Ovary (tissue), 9 donors: ENCODE results near the gene NKX1-1. TPM values are rescaled to one million over a fixed set of nuclear protein-coding genes. Genes with fewer than 3 reads are reported as not detected.
"Not testable (repeated sequence)": the region's sequence is repeated elsewhere in the genome, so short reads cannot be mapped to it uniquely, and the experiment has no call there.

Experiments used
- DNase-seq, 5 donors: peaks; one replicate each; pipeline ENCODE4 v3.0.0-alpha.2; 2019 to 2020
- H3K27ac ChIP-seq, 2 donors: fragments of 200-600 bp; one replicate each; pipeline versions ENCODE4 v1.5.1 to v1.8.0; 2019 to 2022
- H3K27me3 ChIP-seq: fragments of 200-600 bp; one replicate; pipeline ENCODE4 v1.8.0; 2022
- H3K36me3 ChIP-seq: fragments of 200-600 bp; sonication (generic); one replicate; pipeline ENCODE4 v1.5.1; 2019
- H3K4me1 ChIP-seq: one replicate; pipeline ENCODE4 v1.8.1; 2013; ENCODE audit warnings: mild to moderate bottlenecking, moderate library complexity; ENCODE audit not compliant: insufficient read depth
- H3K4me3 ChIP-seq: fragments of 200-600 bp; sonication (generic); one replicate; pipeline ENCODE4 v1.5.1; 2017
- H3K9me3 ChIP-seq, 2 donors: fragments of 200-600 bp in 1 of 2; sonication (generic) in 1 of 2; one replicate each; pipeline versions ENCODE4 v1.5.1 to v1.8.1; 2013 to 2019; ENCODE audit warnings: mild to moderate bottlenecking in 1 of 2, moderate library complexity in 1 of 2
- CTCF ChIP-seq, 3 donors: fragments of 450-650 bp in 2 of 3; fragments of 200-600 bp in 1 of 3; IDR thresholded peaks; one replicate each; pipeline versions ENCODE4 v1.5.1 to v1.8.0; 2016 to 2022; ENCODE audit warnings: antibody characterized with exemption in 3 of 3, mild to moderate bottlenecking in 1 of 3
- EP300 ChIP-seq: sonication (generic); formaldehyde crosslinking; IDR thresholded peaks from one replicate; pipeline ENCODE4 v1.6.1; 2017; ENCODE audit warnings: antibody characterized with exemption
- POLR2A ChIP-seq: fragments of 450-650 bp; IDR thresholded peaks from one replicate; pipeline ENCODE4 v1.6.1; 2017; ENCODE audit warnings: antibody characterized with exemption, mild to moderate bottlenecking, moderate library complexity
- WGBS, 3 donors: extraction: QIAGEN DNeasy Blood & Tissue Kit in 1 of 3; methylation state at CpG; one replicate each; pipeline versions ENCODE4 v1.1.5 to v1.1.7; 2013 to 2017; 5-methylcytosine and 5-hydroxymethylcytosine counted together
- intact Hi-C, 4 donors: fragments of 100-400 bp; cut with DNase I; formaldehyde crosslinking; loops; one replicate each; pipeline versions ENCODE4 v1.11.0 to v1.15.1; 2022 to 2023
- polyA plus RNA-seq, 2 donors: library from polyadenylated mRNA; stranded (reverse); fragments of 200-250 nt in 1 of 2; fragments of 350-450 nt in 1 of 2; fragmentation: Illumina TruSeq in 1 of 2; extraction: RNeasy Lipid Tissue Mini Kit (QIAGEN cat#74804) in 1 of 2; gene quantifications; one replicate each; pipeline ENCODE4 v1.2.3, GENCODE V29; 2013 to 2014
- total RNA-seq, 7 donors: library from RNA; depleted of rRNA in 2 of 7; stranded (reverse); fragments of >200 nt in 2 of 7; fragmentation: NEBNext Ultra II Directional in 3 of 7; extraction: Animal tissue kit (Norgen Biotek cat#: 25700) in 3 of 7; gene quantifications; one replicate each; pipeline versions ENCODE4 v1.1.0 to v1.2.4, GENCODE V29; 2016 to 2023
- donor health status: DM: no; HTN: no; CAD: no; lungs with moderate emphysema.
- donor health status: DM: no; HTN: no; CAD: no.
- donor health status: Bipolar disorder and iron deficiency.
- donor health status: DM: yes; HTN: yes; CAD: no.
- donor health status: DM: no; HTN: no; CAD: no.
- donor health status: DM: yes; HTN: yes; CAD: no.

NKX1-1 gene
- total and polyA plus RNA-seq, 9 donors: not detected

DNA sequence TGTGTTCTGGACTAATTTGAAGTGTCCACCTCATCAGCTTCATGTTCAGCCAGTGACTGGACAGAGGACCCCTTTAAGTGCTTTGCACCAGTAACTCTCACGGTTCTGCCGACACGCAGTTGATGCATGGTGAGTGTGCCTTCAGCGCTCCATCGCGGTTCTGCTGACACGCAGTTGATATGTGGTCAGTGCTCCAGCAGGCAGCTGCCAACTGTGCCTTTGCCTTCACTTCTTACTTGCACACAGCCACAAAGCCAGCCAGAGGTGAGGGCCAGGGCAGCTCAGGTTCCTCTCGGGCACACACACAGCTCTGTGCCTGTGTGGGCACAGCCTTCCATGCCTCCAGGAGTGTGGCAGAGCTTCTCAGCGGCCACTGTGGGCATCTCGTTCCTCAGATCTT, 12.4 kb downstream of the NKX1-1 start:
- Histone ChIP-seq H3K9me3 (no peaks in the 10 kb centered on the region), H3K27me3 (no peaks in the 10 kb centered on the region), H3K4me3 (no peak overlapping the region), H3K27ac (no peak overlapping the region), H3K4me1 (no peaks in the 10 kb centered on the region), H3K36me3 (no peaks in the 10 kb centered on the region)
- peak in 1 of 5 donors; percentile 18 for DNase-seq
- TF ChIP-seq EP300: no peak
- no peak for TF ChIP-seq POLR2A
- no peak for TF ChIP-seq CTCF (IDR thresholded peaks at IDR 0.05)
- intact Hi-C loops: no loop called here
- 88 to 96% (median 96%) methylated on average over 10 of the region's 10 CpGs for WGBS, 3 donors

DNA sequence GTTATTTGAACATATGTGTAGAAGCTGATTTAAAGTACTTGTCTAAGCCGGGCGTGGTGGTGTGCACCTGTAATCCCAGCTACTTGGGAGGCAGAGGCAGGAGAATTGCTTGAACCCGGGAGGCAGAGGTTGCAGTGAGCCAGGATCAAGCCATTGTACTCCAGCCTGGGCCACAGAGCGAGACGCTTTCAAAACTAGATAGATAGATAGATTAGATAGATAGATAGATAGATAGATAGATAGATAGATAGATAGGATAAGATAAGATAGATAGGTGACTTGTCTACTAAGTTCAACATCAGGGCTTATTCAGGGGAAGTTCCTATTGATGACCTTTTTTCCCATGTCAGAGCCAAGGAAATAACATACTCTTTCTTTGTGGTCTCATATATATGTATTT, 12.9 kb downstream of the NKX1-1 start:
- H3K27ac ChIP-seq, H3K9me3 ChIP-seq, H3K27me3 ChIP-seq, intact Hi-C loops, H3K36me3 ChIP-seq, DNase-seq, H3K4me3 ChIP-seq, H3K4me1 ChIP-seq: not testable (repeated sequence)
- WGBS, 3 donors: 95 to 98% (median 97%) methylated on average over 5 of the region's 5 CpGs

- no peaks in the 10 kb centered on the region for H3K9me3 ChIP-seq
- H3K4me3 ChIP-seq: no peak overlapping the region
- H3K4me1 ChIP-seq: no peaks in the 10 kb centered on the region
- H3K27ac ChIP-seq: no peak overlapping the region
- TF ChIP-seq CTCF (IDR thresholded peaks at IDR 0.05) (no peak), POLR2A (no peak), EP300 (no peak)
- intact Hi-C loops: no loop called here
- no peaks in the 10 kb centered on the region for H3K36me3 ChIP-seq
- WGBS, 3 donors: 93 to 97% (median 94%) methylated on average over 43 to 44 of the region's 44 CpGs
- no peaks in the 10 kb centered on the region for H3K27me3 ChIP-seq
- peak in 1 of 5 donors; percentile 29 for DNase-seq
Observed at GRCh38 chr4:1385373-1386340, 20.6 kb downstream of the NKX1-1 start.

DNA sequence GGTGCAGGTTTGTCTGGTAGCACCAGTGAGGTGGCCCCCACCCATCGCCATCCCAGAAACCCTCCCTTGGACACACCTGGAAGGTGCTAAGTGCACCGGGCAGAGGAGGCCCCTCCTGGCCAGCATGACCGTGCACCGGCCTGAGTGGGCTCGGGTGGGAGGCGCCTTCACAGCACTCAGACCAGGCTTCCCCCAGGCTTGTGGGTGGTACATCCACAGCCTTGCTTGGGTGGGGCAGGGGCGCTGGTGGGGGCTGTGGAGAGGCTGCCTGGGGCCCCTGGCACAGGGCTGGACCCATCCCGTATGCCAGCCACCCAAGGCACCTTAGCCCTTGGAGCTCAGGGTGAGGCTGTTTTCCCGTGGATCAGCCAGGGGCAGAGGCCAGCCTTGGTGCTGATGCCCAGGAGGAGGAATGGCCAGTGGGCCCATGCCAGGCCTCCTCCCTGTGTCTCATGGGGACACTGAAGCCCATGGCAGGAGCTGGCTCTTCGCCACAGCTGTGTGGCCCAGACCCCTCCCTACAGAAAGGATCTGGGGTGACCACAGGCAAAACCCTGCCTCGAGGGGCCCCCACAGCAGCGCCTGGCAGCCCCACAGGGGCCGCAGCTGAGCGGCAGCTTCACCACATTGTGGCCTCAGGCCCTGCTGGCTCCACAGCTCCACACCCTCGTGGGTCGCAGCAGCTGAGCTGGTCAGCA, 21.4 kb downstream of the NKX1-1 start:
- no peaks in the 10 kb centered on the region for H3K36me3 ChIP-seq
- no peak overlapping the region for H3K27ac ChIP-seq
- H3K9me3 ChIP-seq: no peaks in the 10 kb centered on the region
- no peak overlapping the region for H3K4me3 ChIP-seq
- 89 to 92% (median 90%) methylated on average over 11 to 16 of the region's 16 CpGs for WGBS, 3 donors
- no peak for TF ChIP-seq EP300
- H3K27me3 ChIP-seq: no peaks in the 10 kb centered on the region
- intact Hi-C loops: no loop called here
- peak in 1 of 5 donors; percentile 31 for DNase-seq
- H3K4me1 ChIP-seq: no peaks in the 10 kb centered on the region

DNA sequence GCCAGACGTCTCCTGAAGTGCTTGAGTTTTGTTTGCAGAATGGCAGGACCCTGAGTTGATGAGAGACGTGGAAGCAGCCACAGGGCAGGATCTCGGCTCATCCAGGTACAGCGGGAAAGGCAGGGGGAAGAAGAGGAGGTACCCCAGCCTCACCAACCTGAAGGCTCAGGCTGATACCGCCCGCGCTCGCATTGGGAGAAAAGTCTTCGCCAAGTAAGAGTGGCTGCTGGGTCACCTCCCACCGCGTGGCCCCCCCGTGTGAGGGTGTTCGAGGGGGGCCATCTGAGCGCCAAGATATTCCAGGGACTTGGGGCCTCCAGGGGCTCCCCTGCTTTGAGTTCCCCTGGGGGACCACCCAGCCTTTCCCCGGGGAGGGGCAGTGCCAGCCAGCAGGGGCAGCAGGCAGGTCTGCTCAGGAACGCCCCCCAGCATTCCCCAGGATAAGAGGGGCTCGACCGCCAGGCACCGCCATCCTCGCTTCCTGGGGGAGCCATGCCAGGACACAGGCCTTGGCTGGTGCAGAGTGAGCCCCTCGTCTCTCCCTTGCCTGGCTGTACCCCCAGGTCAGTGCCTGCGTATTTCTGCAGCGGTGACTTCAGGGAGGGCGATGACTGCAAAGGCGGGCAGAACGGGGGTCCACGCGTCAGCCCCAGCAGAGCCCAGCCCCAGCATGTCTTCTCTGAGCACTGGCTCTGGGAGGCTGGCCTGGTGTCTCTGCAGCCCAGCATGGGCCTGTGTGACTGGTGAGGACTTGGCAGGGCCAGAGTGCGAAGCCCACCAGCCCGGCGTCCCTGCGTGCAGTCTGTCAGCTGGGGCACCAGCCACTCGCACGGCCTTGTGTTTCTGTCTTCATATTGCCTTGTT, 22.3 kb downstream of the NKX1-1 start:
- H3K36me3 ChIP-seq: no peaks in the 10 kb centered on the region

More for the DNA sequence above, 22.3 kb downstream of the NKX1-1 start:
- no peaks in the 10 kb centered on the region for H3K9me3 ChIP-seq
- intact Hi-C loops: no loop called here
- no peak overlapping the region for H3K4me3 ChIP-seq
- H3K4me1 ChIP-seq: no peaks in the 10 kb centered on the region
- TF ChIP-seq POLR2A (no peak), EP300 (no peak), CTCF (IDR thresholded peaks at IDR 0.05) (no peak)
- no peaks in the 10 kb centered on the region for H3K27me3 ChIP-seq
- no peak overlapping the region for H3K27ac ChIP-seq
- peak in 1 of 5 donors; percentile 30 for DNase-seq
- 91 to 95% (median 94%) methylated on average over 34 of the region's 34 CpGs for WGBS, 3 donors
